Hepatic stellate cell (primary cell): Measurements from ENCODE around the gene RANBP3.

Experiments used
- DNase-seq: peaks from one replicate; pipeline ENCODE4 v3.0.0; 2011; ENCODE audit warnings: low spot score

Gene RANBP3

DNA sequence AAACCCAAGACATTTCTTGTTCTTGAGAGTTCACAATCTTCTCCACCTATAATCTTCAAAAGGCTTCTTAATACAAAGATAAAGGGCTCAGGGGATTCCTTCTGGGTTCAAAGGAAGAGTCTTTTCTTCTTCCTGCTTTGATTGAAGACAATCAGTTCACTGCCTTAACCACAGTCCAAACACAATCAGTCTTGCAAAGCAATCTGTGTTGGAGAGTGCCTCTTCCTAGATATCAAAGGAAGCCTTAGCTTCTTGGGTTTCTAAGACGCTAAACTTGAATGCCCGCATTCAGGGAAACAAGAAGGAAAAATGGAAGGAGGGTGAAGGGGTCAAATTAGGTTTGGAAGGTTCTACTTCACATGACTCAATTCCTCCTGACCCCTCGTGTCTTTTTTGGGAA, 27.2 kb downstream of the RANBP3 start:
- DNase-seq, result no peak

DNA sequence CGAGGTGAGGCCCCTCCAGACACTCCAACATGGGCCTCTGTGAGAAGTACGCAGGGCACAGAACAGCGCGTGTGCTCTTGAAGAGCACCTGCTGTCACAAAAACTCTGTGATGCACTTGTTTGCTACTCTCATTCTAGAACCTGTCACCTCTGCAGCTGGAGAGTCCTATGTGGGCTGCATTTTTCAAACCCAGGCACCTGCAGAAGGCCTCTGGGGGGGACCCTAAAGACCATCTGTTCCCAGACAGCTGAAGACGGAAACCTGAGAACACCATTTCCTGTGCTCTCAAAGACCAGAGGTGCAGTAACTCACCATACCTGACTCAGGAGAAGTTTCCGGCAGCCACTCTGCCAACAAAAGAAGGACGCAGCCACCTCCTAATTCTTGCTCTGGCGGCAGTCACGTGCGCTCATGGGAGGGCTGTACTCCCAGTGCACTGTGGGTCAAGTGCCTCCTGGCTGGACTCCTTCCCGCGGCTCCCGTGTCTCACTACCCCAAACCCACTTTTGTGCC, 28.1 kb downstream of the RANBP3 start:
- no peak for DNase-seq

DNA sequence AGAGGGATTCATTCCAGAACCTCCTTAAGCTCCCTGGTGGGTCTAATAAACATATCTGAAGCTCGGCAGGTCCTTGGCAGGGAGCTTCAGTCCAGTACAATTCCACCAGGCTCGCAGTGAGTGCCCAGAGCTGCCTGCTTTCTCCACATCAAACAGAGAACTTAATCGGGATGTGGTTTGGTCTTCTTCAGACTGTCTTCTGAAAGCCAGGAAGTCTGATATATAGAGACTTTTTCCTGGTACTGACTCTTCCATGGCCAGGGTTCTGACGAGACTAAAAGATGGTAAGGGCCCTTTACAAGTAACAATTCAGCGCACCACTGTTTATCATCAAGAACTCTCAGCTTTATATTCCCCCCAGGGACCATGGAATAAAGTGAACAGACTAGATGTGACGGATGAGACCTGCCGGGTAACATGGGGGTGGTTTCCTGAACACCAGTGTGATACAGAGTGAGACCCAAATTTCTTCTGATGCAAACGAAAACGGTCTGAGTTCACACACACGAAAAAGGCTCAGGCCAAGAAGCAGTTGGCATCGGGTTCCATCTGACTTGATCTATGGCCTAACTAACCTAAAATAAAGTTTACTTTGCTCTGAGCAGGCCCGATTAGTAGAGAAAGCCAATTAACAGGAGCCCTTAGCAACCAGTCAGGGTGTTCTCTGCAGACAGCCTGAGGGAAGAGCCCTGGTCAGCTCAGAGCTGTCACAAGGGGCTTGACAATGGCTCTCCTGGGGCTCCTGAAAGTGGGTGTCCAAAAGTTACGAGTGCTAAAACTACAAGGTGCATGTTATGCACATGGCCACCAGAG, 29.0 kb downstream of the RANBP3 start:
- no peak for DNase-seq

DNA sequence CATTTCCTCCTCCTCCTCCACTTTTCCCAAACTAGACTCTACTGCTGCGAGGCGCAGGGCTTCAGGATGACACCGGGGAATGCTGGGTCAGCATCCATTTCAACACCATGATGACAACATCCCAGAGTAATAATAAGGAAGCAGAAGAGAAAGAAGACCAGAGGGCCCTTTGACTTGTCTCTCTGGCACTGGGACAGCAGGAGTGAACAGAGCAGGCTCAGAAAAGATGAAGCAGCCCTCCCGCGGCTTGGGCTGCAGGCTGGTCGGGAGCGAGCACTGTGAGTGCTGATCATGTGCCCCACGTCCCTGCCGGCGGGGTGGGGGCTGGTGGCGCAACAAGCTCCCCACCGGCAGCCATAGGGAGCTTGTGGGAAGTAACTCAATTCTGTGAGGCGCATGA, 30.5 kb downstream of the RANBP3 start:
- DNase-seq, result peak; percentile 29

DNA sequence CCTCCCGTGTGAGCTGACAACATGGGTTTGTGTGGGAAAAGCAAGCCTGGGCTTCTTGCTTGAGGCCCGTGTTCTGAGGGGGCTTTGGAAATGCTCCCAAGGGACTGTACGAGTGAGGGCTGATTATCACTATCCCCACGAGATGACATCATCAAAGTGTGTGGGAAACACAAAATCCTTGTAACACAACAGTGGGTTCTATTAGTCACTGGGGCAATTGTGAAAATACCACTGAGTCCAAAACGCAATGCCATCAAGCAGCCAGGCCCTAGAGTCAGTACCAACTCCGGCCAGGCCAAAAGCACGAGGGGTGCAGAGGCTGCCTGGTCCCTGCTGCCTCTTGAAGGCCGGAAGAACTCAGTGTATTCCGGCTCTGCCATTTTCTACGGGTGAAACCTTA, 34.3 kb downstream of the RANBP3 start:
- no peak for DNase-seq

DNA sequence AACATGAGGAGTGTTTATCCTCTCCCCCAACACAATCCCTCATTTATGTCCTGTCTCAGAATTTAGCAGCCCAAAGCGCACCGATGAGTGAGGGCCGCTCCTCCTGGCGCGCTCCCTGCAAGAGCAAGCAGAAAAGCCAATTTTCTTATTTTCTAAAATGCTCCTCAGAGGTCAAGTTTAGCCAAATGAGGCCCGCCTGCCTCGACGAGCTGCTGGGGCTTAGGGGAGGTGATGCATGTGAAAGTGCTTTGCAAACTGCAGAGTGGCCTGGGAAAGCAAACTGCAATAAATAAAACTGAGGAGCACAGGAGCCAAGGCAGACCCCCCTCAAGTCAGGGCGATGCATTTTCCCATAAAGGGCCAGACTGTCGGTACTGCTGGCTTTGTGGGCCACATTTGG, 34.9 kb downstream of the RANBP3 start:
- no peak for DNase-seq

DNA sequence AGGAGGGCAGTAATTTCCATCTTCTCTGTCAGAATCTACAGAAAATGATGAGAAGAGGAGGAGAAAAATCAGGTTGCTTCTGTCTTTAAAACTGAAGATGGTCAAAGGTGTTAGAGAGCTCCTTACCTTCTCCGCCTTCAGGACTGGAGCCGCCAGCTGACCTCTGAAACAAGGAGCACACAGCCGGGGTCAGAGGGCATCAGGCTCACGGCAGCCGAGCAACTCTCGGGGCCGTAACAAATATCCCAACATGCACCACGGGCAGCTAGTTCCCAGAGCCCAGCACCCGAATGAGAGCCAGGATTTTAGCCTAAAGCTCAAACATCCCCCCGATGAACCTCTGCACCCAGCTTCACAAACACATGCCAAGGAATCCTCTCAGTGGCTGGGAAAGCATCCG, 36.3 kb downstream of the RANBP3 start:
- DNase-seq, result no peak

DNA sequence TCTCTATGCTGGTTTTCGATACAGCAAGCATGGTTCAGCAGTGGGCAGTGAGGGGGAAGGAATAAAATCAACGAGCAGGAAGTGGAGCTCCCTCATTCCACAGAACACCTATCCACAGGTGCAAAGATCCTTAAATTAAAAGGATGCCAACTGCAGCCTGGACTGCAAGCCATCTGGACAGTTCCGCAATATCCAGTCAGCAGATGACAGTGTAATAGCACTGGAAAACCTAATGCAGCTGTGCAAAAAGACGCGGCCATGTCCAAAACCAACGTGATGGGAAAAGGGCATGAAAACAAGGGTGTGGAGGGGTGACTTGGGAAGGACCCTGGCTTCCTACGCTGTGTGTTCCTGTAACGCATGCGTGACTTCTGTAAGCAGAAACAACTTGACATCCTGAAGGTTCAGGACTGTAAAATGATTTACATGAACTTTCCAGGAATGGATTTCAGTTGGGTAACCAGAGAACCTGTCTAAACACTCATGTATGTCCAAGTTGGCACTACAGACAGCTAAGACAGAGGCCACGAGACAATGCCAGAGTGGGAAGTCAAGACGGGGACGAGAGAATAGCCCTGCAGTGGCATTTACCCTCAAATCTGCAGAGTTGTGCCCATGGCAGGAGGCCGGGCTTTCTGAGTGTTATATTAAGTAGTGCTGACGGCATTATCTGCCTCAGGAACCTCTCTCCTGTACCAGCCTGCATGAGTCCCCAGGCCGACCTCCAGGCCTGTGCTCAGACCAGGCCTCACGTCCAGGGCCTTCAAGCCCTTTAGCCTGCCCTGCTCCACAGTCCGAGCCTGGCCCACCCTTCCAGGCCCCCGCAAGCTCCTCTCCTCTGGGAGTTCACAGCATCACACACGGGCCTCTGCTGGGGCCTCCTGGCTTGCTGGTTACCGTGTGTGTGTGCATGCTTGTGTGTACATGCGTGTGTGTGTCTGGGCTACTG, 37.4 kb downstream of the RANBP3 start:
- DNase-seq, result no peak

DNA sequence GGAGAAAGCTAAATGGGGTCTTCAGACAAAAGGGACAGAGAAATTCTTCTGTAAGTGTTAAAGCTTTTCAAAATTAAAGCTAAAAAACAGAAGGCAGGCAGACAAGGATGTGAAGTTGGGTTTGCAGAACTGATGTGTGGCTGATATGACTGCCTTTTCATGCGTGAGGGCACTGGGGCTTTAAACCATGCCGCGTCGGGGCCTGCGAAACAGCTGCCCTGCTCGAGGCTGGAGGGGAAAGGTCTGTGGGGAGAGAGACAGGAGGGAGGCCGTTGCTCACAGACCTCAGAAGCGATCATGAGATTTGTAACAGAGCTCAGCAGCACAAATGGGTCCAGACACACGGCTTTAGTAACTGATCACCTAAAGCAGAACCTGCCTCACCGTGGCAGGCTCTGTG, 40.4 kb downstream of the RANBP3 start:
- no peak for DNase-seq

DNA sequence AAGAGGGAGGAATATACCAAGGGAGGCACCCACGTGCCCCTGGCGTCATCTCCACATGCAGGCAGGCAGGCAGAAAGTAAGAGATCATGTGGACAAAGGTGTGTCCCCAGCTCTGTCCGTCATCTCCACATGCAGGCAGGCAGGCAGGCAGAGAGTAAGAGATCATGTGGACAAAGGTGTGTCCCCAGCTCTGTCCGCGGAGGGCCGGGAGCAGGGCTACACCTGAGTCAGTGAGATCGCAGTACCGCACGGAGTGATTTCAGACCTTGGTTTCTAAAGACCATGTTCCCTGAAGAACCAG, 41.7 kb downstream of the RANBP3 start:
- no peak for DNase-seq

DNA sequence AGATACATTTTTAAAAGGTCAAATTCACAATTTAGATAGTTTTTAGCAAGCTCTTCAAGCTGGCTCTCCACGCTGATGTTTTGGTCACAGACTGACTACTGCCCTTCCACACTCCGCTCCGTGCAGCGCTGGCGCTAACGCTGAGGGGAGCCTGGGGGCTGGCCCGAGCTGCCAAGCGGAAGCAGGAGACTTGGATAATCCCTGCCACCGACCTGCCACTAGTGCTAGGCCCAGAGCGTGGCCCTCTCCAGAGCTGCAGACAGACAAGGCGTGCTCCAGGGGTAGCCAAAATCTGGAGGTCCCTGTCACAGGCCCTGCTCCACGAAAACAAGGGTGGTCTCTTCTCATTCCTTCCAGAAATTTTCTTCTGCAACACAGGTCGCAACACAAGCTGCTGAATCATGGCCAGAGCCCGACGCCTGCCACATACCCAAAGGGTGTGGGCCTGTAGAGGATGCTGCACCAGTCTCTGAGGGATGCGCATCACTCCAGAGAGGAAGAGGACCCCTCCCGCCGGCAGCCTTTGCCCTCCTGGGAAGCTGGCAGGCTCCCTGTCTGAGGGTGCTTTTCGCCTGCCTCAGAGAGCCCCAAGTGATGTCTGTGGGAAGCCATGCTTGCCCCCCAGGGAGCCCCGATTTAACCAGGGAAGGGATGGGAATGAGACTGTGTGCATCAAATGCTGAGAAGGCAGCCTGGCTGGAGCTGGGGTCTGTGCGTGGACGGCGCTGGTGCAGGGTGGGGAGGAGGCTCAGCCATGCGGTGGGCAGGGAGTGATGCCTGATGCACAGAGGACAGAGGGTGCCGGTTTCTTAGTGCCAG, 42.3 kb downstream of the RANBP3 start:
- DNase-seq, result no peak

DNA sequence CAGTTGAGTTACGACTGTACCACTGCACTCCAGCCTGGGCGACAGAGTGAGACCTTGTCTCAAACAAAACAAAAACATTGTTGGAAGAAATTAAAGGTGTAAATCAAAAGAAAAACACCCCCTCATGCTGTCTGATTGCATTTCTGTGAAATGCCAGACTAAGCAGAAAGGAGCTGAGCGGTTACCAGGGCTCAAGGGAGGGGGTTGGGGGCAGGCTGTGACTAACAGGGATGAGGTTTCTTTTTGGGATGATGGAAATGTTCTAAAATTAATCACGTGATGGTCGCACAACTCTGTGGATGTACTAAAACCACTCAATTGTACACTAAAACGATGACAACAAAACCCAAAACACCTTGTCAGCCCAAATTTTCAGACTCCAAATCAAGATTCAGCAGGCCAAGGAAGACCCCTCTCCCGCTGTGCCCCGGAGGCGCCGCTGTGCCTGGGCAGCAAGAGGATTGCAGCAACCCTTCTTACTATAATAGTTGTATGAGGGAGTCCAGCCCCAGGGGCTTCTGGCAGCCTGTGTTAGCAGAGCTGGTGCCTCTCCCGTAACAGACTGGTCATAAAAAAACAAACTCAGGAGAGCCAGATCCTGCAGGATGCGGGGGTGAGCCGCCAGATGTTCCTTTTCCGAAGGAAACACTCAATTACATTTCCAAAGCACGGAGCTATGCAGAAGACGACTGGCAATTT, 43.0 kb downstream of the RANBP3 start:
- peak; percentile 68 for DNase-seq

DNA sequence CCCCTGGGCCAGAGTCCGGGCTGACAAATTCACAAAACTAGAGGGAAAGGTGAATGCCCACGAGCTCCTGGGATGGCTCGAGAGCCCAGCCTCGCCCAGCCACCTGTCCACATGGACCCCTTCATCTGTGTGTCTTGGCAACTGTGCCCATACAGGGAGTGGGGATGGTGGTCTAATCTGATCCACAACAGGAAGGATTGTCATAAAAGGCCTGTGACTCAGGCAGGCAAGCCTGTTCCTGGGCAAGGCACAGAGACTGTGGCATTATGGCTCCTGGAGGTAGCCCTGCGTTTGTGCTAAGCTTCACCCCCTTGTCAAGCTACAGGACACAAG, 43.9 kb downstream of the RANBP3 start:
- no peak for DNase-seq

DNA sequence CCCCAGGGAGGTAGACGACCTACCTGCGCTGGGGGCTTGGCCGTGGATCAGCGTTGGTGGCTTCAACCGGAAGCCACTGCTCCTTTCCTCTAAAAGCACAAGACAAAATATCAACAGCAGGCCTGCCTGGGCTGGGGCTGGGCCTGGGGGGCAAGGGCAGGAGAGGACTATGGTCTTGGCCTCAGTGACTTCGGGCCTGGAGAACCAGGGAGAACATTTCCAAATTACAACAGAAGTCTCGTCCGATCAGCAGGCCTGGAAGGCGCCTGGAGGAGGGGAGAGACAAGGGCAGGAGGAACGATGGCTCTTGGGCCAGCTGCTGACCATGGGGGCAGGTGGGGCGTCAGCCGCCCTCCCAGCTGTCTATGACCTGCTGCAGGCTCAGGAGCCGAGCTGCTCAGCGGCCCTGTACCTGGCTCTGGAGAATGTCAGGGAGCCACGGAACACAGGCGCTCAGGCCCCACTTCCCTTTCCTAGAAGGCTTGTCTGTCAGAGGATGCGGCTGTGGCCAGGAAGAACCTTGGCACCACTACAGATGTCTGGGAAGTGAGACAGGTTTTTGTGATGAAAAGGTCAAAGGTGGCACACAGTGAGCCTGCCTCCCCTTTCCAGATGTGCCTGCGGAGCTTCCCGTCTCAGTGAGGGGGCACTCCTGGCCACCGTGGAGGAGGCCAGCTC, 44.4 kb downstream of the RANBP3 start:
- DNase-seq, result no peak

DNA sequence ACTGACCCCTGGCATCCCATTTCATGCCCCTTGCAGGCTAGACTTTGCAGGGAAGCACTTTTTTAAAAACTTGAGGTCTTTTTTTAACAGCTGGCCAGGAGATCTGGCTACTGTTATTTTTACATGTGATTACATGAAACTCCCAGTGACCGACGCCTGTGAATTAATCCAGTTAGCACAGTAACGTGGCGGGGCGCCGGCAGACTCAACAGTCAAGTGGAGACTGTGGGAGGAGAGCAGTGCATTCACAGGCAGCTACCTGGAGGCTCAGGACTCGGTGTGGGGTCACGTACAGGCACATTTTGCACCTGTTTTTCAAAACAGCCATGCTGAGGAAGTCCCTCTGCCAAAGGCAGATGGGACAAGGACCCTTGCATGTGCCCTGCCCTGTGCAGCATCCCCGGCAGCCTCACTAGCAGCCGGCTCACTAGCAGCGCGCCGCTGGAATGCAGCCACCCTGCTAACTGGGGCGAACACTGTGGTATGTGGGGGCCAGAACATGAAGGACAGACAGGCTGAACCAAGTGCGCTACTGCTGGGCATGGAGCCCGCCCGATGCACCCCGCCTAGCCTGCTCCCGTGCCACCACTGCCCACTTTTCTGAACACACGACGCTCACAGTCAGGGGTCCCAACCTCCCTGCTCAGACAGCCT, 45.2 kb downstream of the RANBP3 start:
- no peak for DNase-seq

DNA sequence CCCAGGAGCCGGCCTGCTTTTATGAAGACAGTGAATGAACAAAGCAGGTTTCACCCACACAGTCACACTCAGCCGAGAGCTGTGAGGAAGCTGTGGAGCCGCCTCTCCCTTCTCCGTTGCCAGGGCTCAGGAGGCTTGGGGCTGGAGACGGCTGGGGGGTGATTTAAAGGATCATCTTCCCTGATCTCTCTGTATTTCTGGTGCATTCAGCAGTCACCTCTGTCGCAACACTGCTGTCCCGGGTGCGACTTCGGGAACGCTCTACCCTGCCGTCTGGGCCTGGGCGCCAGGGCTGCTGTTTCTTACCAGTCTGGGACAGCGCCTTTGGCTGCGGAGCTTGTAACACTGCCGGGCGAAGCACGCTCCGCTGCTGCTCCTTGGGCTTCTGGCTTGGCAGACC, 45.8 kb downstream of the RANBP3 start:
- DNase-seq, result no peak

DNA sequence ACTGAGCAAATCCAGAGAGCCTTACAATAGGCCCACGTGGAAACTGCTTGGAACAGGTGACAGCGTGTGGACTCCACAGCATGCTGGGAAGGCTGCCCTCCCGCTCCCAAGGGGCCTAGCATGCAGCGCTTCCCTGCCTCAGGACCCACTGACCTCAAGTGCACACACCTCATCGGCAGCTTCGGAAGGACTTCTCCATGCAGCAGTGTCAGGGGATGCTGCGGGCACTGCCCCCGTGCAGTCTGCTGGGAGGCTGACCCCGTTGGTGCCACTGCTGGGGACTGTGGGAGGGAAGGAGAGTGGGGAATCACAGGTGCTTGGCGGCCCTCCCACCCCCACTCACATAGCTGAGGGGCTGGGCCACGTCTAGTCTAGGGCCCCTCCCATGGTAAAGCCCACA, 46.7 kb downstream of the RANBP3 start:
- no peak for DNase-seq

DNA sequence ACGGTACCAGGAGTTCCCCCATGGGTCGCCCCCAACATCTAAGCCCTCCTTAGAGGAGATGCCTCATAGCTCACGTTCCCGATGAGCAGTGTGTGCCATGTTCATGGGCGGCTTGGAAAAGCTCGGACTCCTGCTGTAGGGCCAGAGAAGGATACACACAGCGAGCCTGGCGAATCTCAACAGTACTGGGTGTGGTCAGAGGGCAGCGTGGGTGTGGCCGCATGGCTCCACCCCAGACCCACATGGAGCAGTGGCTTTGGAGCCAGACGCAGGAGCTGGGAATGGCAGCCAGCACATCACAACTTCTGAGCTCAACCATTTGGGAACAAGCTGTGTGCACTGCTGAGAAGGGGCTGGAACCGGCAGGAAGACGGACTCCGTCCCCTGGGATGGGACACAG, 48.3 kb downstream of the RANBP3 start:
- DNase-seq, result no peak

DNA sequence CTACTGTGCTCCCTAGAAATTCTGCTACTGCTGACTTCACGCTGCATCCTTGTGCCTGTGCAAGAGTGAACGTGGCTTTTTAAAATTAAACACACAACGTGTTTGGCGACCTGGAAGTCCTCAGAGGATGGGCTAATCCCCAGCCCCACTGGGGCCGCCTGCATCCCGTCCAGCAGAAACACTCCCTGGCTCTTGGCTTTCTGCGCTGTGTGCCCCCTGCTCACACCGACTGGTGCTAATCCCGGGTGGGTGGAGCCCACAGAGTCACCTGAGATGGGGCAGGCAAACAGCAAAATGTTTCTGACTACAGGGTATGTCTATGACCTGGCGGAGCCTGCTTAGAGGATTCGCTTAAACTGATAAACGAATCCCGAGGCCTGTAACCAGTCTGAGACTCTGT, 48.8 kb downstream of the RANBP3 start:
- DNase-seq, result no peak

DNA sequence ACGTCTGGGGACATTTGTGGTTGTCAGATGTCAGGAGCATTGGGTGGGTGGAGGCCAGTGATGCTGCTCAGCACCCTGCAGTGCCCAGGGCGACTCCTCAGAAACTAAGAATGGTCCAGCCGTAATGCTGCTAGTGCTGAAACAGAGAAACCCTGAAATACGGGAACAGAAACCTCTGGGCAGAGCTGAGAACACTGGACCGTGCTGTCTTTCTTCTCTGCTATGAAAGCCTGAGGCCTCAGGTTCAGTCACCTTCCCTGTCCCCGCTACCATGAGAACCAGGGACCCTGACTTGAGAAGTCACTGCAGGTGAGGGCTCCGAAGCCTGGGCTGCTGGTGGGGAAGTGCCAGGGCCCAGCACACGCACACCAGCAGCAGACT, 50.5 kb downstream of the RANBP3 start:
- DNase-seq, result no peak
